ENCODE measurements around the gene HHLA2. TPM values are rescaled to one million over a fixed set of nuclear protein-coding genes. Genes with fewer than 3 reads are reported as not detected.

Gene HHLA2
- polyA plus RNA-seq, 3 donors, result 0.13 TPM; not detected in 2

GRCh38 chr3:108346301-108347227, 50.2 kb downstream of the HHLA2 start:
- Histone ChIP-seq H3K4me1 (ENCODE audit: control insufficient read depth in 1 of 2, insufficient read depth in 2 of 2, low read length in 2 of 2) (peaks cover 19 to 20% of the 10 kb centered on the region in 2 donors), H3K9ac (ENCODE audit: insufficient read depth, low read length, poor library complexity, severe bottlenecking) (peak overlapping the region; percentile 24), H3K4me3 (replicated peaks in 1 of 3; ENCODE audit: low read depth in 2 of 3, low read length in 3 of 3) (peak overlapping the region in 1 of 3 experiments; percentile 7), H4K20me1 (ENCODE audit: insufficient read depth, low read length) (no peaks in the 10 kb centered on the region), H3K4me2 (replicated peaks; ENCODE audit: extremely low read depth, low read length, poor library complexity, severe bottlenecking) (peak overlapping the region; percentile 41), H3K79me2 (ENCODE audit: insufficient read depth, low read length) (no peaks in the 10 kb centered on the region), H3K27me3 (ENCODE audit: control insufficient read depth in 2 of 2, insufficient read depth in 2 of 2, low read length in 2 of 2) (no peaks in the 10 kb centered on the region), H3K27ac (ENCODE audit: low read depth in 1 of 2, low read length in 2 of 2) (peak overlapping the region in 1 of 2 donors; percentile 65), H3K36me3 (replicated peaks in 1 of 2; ENCODE audit: control insufficient read depth in 1 of 2, insufficient read depth in 2 of 2, low read length in 2 of 2) (no peaks in the 10 kb centered on the region), H3K9me3 (replicated peaks in 1 of 2; ENCODE audit: control insufficient read depth in 1 of 2, insufficient read depth in 1 of 2, low read length in 2 of 2) (no peaks in the 10 kb centered on the region), H2AFZ (ENCODE audit: insufficient read depth, low read depth, low read length, poor library complexity, severe bottlenecking) (no peak overlapping the region)
- Mint-ChIP-seq H3K9me3 (peaks cover 0 to 1% (median 0%) of the 10 kb centered on the region in 7 donors), H3K27me3 (ENCODE audit: low read depth in 3 of 3) (no peaks in the 10 kb centered on the region), H3K27ac (peak overlapping the region; percentile 6 to 64 (median 26)), H3K4me3 (peak overlapping the region in 1 of 2 donors; percentile 52), H3K4me1 (peaks cover 25% of the 10 kb centered on the region), H3K36me3 (peaks cover 0 to 2% of the 10 kb centered on the region in 2 donors)
- TF ChIP-seq CTCF (IDR thresholded peaks at IDR 0.05), result no peak
- DNase-seq, result peak; percentile 33 to 67 (median 43)
- 7% methylated on average over 3 of the region's 5 CpGs for WGBS (ENCODE audit: insufficient coverage)
- intact Hi-C loops (cut with micrococcal nuclease), result no loop called here

- no peak overlapping the region for H2AFZ ChIP-seq (ENCODE audit: insufficient read depth, low read depth, low read length, poor library complexity, severe bottlenecking)
- H3K36me3 ChIP-seq (replicated peaks in 1 of 2; ENCODE audit: control insufficient read depth in 1 of 2, insufficient read depth in 2 of 2, low read length in 2 of 2), result no peaks in the 10 kb centered on the region
- no peaks in the 10 kb centered on the region for H3K27me3 ChIP-seq (ENCODE audit: control insufficient read depth in 2 of 2, insufficient read depth in 2 of 2, low read length in 2 of 2)
- no peaks in the 10 kb centered on the region for H4K20me1 ChIP-seq (ENCODE audit: insufficient read depth, low read length)
- no peak overlapping the region for H3K4me3 Mint-ChIP-seq
- peaks cover 0 to under 1% of the 10 kb centered on the region in 2 donors for H3K4me1 ChIP-seq (ENCODE audit: control insufficient read depth in 1 of 2, insufficient read depth in 2 of 2, low read length in 2 of 2)
- peaks cover 0 to 5% (median 2%) of the 10 kb centered on the region in 7 donors for H3K9me3 Mint-ChIP-seq
- no peak overlapping the region for H3K27ac ChIP-seq (ENCODE audit: low read depth in 1 of 2, low read length in 2 of 2)
- H3K27ac Mint-ChIP-seq, result no peak overlapping the region
- no peak for TF ChIP-seq CTCF (IDR thresholded peaks at IDR 0.05)
- H3K9me3 ChIP-seq (replicated peaks in 1 of 2; ENCODE audit: control insufficient read depth in 1 of 2, insufficient read depth in 1 of 2, low read length in 2 of 2), result no peaks in the 10 kb centered on the region
- intact Hi-C loops (cut with micrococcal nuclease), result no loop called here
- H3K79me2 ChIP-seq (ENCODE audit: insufficient read depth, low read length), result no peaks in the 10 kb centered on the region
- H3K4me3 ChIP-seq (replicated peaks in 1 of 3; ENCODE audit: low read depth in 2 of 3, low read length in 3 of 3), result no peak overlapping the region
- H3K9ac ChIP-seq (ENCODE audit: insufficient read depth, low read length, poor library complexity, severe bottlenecking), result no peak overlapping the region
- peaks cover 2 to 4% of the 10 kb centered on the region in 2 donors for H3K36me3 Mint-ChIP-seq
- WGBS (ENCODE audit: insufficient coverage), result no CpG with 5 or more reads among the region's 3 CpGs
- H3K27me3 Mint-ChIP-seq (ENCODE audit: low read depth in 3 of 3), result no peaks in the 10 kb centered on the region
- H3K4me1 Mint-ChIP-seq, result peaks cover 8% of the 10 kb centered on the region
- no peak for DNase-seq
- H3K4me2 ChIP-seq (replicated peaks; ENCODE audit: extremely low read depth, low read length, poor library complexity, severe bottlenecking), result no peak overlapping the region
Observed at GRCh38 chr3:108352176-108352575, 55.8 kb downstream of the HHLA2 start.
